HepG2 (cell line): ENCODE measurements around the gene ANO6. TPM values are rescaled to one million over a fixed set of nuclear protein-coding genes. Genes with fewer than 3 reads are reported as not detected.

Experiments
- ATAC-seq: fragments of 200-7000 bp; cut with Tn5 transposase; 3 replicates; pipeline ENCODE4 v1.9.1; 2020; ENCODE audit warnings: mild to moderate bottlenecking, moderate library complexity
- BruUV-seq: library from RNA; stranded (reverse); fragments of 400-500 nt; replicated peaks from 2 replicates; lab custom pipeline; 2021; lab: Mats Ljungman, UMichigan
- CTCF ChIA-PET: fragments of 300-600 bp; formaldehyde crosslinking; extraction: SDS; loops from one replicate; lab custom pipeline; 2021; ENCODE audit warnings: low total read pairs, inconsistent platforms, low intra/inter-chr PET ratio; lab: Yijun Ruan, JAX
- POLR2A ChIA-PET: fragments of 350-600 bp; sonication (Branson Sonifier 250); formaldehyde crosslinking; loops from one replicate; lab custom pipeline; 2020; ENCODE audit warnings: antibody characterized with exemption, inconsistent platforms; lab: Yijun Ruan, JAX
- DNase-seq: peaks from one replicate; pipeline ENCODE4 v3.0.0-alpha.2; 2015; ENCODE audit warnings: low spot score
- FAIRE-seq: peaks from 3 replicates; lab custom pipeline; 2011; peaks lifted over from hg19 to GRCh38; lab: Jason Lieb, UNC
- H2AFZ ChIP-seq: one replicate; pipeline ENCODE4 v1.6.1; 2011; ENCODE audit warnings: low read length, inconsistent platforms
- H3K27ac ChIP-seq: fragments of 300-600 bp; 3 replicates; pipeline ENCODE4 v1.8.0; 2011; ENCODE audit warnings: mixed run types, mild to moderate bottlenecking, mixed read lengths, low read length, inconsistent platforms; ENCODE audit not compliant: insufficient read depth; ENCODE audit errors: extremely low read length
- H3K27me3 ChIP-seq, 2 experiments: fragments of 200-600 bp in 1 of 2; 2 replicates in 1 of 2; 3 replicates in 1 of 2; pipeline versions ENCODE4 v1.6.0 to v1.8.0; 2011; ENCODE audit warnings: low read length in 2 of 2, mild to moderate bottlenecking in 2 of 2, moderate library complexity in 2 of 2, inconsistent platforms in 1 of 2; ENCODE audit not compliant: insufficient read depth in 2 of 2, control insufficient read depth in 1 of 2
- H3K36me3 ChIP-seq, 2 experiments: fragments of 200-600 bp in 1 of 2; replicated peaks in 1 of 2; 2 replicates in 1 of 2; 3 replicates in 1 of 2; pipeline versions ENCODE4 v1.5.1 to v1.8.0; 2011; ENCODE audit warnings: low read length in 2 of 2, inconsistent platforms in 1 of 2; ENCODE audit not compliant: insufficient read depth in 2 of 2, control insufficient read depth in 1 of 2
- H3K4me1 ChIP-seq: 2 replicates; pipeline ENCODE4 v1.5.1; 2012; ENCODE audit warnings: low read length, inconsistent platforms; ENCODE audit not compliant: insufficient read depth
- H3K4me2 ChIP-seq: 2 replicates; pipeline ENCODE4 v1.6.0; 2011; ENCODE audit warnings: low read depth, low read length, inconsistent platforms
- H3K4me3 ChIP-seq, 3 experiments: fragments of 200-600 bp in 1 of 3; sonication (generic), shearing (Covaris generic) in 1 of 3; replicated peaks in 1 of 3; 2 replicates each; pipeline ENCODE4 v1.5.1; 2011 to 2016; ENCODE audit warnings: low read length in 3 of 3, inconsistent platforms in 2 of 3, low read depth in 2 of 3, mild to moderate bottlenecking in 2 of 3, control low read depth in 1 of 3, mixed read lengths in 1 of 3; ENCODE audit not compliant: insufficient read depth in 1 of 3
- H3K79me2 ChIP-seq: one replicate; pipeline ENCODE4 v1.6.1; 2011; ENCODE audit warnings: low read length, inconsistent platforms; ENCODE audit not compliant: insufficient read depth
- H3K9ac ChIP-seq: 2 replicates; pipeline ENCODE4 v1.6.0; 2011; ENCODE audit warnings: mild to moderate bottlenecking, low read depth, low read length, inconsistent platforms; ENCODE audit not compliant: insufficient read depth
- H3K9me3 ChIP-seq: 2 replicates; pipeline ENCODE4 v1.5.1; 2012; ENCODE audit warnings: mild to moderate bottlenecking, low read length
- H4K20me1 ChIP-seq: 2 replicates; pipeline ENCODE4 v1.6.0; 2011; ENCODE audit warnings: inconsistent platforms, mild to moderate bottlenecking, low read length, moderate library complexity; ENCODE audit not compliant: insufficient read depth
- ARNT2 ChIP-seq: sonication (generic); formaldehyde crosslinking; IDR thresholded peaks from 2 replicates; pipeline ENCODE4 v1.8.0; 2022; ENCODE audit warnings: mild to moderate bottlenecking, low read depth, missing genetic modification reagents, moderate library complexity
- CBX5 ChIP-seq: sonication (generic); formaldehyde crosslinking; IDR thresholded peaks from 2 replicates; pipeline ENCODE4 v1.4.0; 2020; ENCODE audit warnings: missing genetic modification reagents, borderline replicate concordance
- DMTF1 ChIP-seq: sonication (generic); formaldehyde crosslinking; IDR thresholded peaks from 2 replicates; pipeline ENCODE4 v1.4.0; 2020; ENCODE audit warnings: mild to moderate bottlenecking, missing genetic modification reagents
- HMGXB4 ChIP-seq, 2 experiments: sonication (generic) in 1 of 2; formaldehyde crosslinking in 1 of 2; IDR thresholded peaks; 2 replicates each; pipeline versions ENCODE4 v1.4.0 to v1.6.1; 2018 to 2020; ENCODE audit warnings: missing genetic modification reagents in 2 of 2, borderline replicate concordance in 1 of 2, low read depth in 1 of 2, mild to moderate bottlenecking in 1 of 2, missing biosample characterization in 1 of 2
- KDM2A ChIP-seq: sonication (generic); formaldehyde crosslinking; IDR thresholded peaks from 2 replicates; pipeline ENCODE4 v1.4.0; 2020; ENCODE audit warnings: low read depth, missing genetic modification reagents, borderline replicate concordance
- MED1 ChIP-seq: sonication (generic); formaldehyde crosslinking; IDR thresholded peaks from 2 replicates; pipeline ENCODE4 v1.4.0; 2020; ENCODE audit warnings: missing genetic modification reagents
- NCOA5 ChIP-seq: sonication (generic); formaldehyde crosslinking; IDR thresholded peaks from 2 replicates; pipeline ENCODE4 v1.4.0; 2020; ENCODE audit warnings: missing genetic modification reagents
- PBX3 ChIP-seq: sonication (generic); formaldehyde crosslinking; IDR thresholded peaks from 2 replicates; pipeline ENCODE4 v1.8.1; 2023; ENCODE audit warnings: missing genetic modification reagents, inconsistent platforms, borderline replicate concordance
- RELA ChIP-seq: sonication (generic); formaldehyde crosslinking; IDR thresholded peaks from 2 replicates; pipeline ENCODE4 v1.4.0; 2020; ENCODE audit warnings: missing genetic modification reagents
- ZNF180 ChIP-seq: sonication (generic); formaldehyde crosslinking; IDR thresholded peaks from 2 replicates; pipeline ENCODE4 v1.4.0; 2020; ENCODE audit warnings: low read depth, missing genetic modification reagents, borderline replicate concordance
- ZNF383 ChIP-seq: sonication (generic); formaldehyde crosslinking; IDR thresholded peaks from 2 replicates; pipeline ENCODE4 v1.4.0; 2020; ENCODE audit warnings: missing genetic modification reagents, mild to moderate bottlenecking, borderline replicate concordance
- ZNF501 ChIP-seq: sonication (generic); formaldehyde crosslinking; IDR thresholded peaks from 2 replicates; pipeline ENCODE4 v1.5.1; 2020; ENCODE audit warnings: mild to moderate bottlenecking, moderate library complexity, missing genetic modification reagents
- ZNF557 ChIP-seq: sonication (generic); formaldehyde crosslinking; IDR thresholded peaks from 2 replicates; pipeline ENCODE4 v1.4.0; 2020; ENCODE audit warnings: missing genetic modification reagents
- WGBS: methylation state at CpG from one replicate; pipeline ENCODE4 v1.1.6; 2017; ENCODE audit warnings: low lambda C conversion rate; 5-methylcytosine and 5-hydroxymethylcytosine counted together
- in situ Hi-C: cut with HindIII; loops from 2 replicates; pipeline ENCODE4 v1.10.0; 2017; ENCODE audit warnings: low pct_unique_long_range_greater_than_20kb; ENCODE audit not compliant: extremely low pct_ligation_motif_present
- intact Hi-C: fragments of 100-400 bp; cut with micrococcal nuclease; formaldehyde crosslinking; loops from one replicate; pipeline ENCODE4 v1.10.0; 2022; ENCODE audit not compliant: unreplicated experiment
- polyA plus RNA-seq, 8 experiments: library from polyadenylated mRNA; depleted of rRNA in 3 of 8; stranded (reverse) in 7 of 8; unstranded in 1 of 8; fragments of >200 nt; fragmentation: Illumina TruSeq in 4 of 8; extraction: Trizol in 4 of 8; gene quantifications; 2 replicates each; pipeline versions ENCODE4 v1.2.1 to v1.2.3, GENCODE V29; 2011 to 2016; ENCODE audit warnings: low read depth in 4 of 8, missing spikeins in 1 of 8, mixed read lengths in 1 of 8; ENCODE audit not compliant: insufficient read depth in 1 of 8
- total RNA-seq, 5 experiments: library from RNA; depleted of rRNA; stranded (reverse); fragments of >200 nt; fragmentation: Illumina TruSeq; extraction: Trizol; gene quantifications; 2 replicates each; pipeline ENCODE4 v1.2.3, GENCODE V29; 2016; ENCODE audit warnings: low read depth in 1 of 5
- TF ChIP-seq, protein P1 (sequence below): sonication (generic); formaldehyde crosslinking; IDR thresholded peaks from 2 replicates; pipeline ENCODE4 v1.4.0; 2020; ENCODE audit warnings: missing genetic modification reagents, borderline replicate concordance

The ANO6 gene
- total and polyA plus RNA-seq, 2 of the 13 experiments (the other 11 are each of a cell fraction or from before 2014, with no cell fraction given): 37.8 to 57.1 TPM

DNA sequence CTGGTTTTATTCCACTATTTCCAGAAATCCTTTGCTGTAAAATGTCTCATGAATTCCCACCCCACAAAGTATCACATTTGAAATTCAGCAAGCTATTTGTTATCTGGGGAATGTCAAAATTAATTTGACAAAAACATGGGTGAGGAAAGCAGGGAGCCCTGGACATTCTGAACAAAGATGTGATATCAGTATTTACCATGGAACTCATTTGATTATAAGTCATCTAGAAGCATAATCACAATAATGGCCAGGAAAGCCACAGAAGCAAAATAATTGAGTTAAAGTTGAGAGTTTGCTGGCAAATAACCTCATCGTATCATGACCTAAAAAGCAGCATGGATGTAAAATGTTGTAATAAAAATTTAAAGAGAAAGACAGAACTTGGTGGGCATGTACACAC, 96.1 kb downstream of the ANO6 start:
- Histone ChIP-seq H3K4me3 (no peak overlapping the region), H3K27ac (no peak overlapping the region), H3K79me2 (no peaks in the 10 kb centered on the region), H3K36me3 (peaks cover 2 to 5% of the 10 kb centered on the region in 2 experiments; a peak in 3 of 5 replicates), H3K9ac (no peak overlapping the region), H3K27me3 (no peaks in the 10 kb centered on the region), H4K20me1 (no peaks in the 10 kb centered on the region), H3K4me1 (no peaks in the 10 kb centered on the region), H3K4me2 (no peak overlapping the region), H3K9me3 (no peaks in the 10 kb centered on the region), H2AFZ (no peak overlapping the region)
- TF ChIP-seq ZNF180 (CRISPR knock-in tag) (no peak), DMTF1 (CRISPR knock-in tag) (no peak), ZNF557 (CRISPR knock-in tag) (no peak), HMGXB4 (CRISPR knock-in tag; IDR thresholded peaks at IDR 0.05; ENCODE audit: borderline replicate concordance in 1 of 2, low read depth in 1 of 2) (no peak), RELA (CRISPR knock-in tag) (no peak), CBX5 (CRISPR knock-in tag) (no peak), ARNT2 (CRISPR knock-in tag) (no peak), NCOA5 (CRISPR knock-in tag) (no peak), KDM2A (CRISPR knock-in tag) (no peak), ZNF501 (no peak), PBX3 (CRISPR knock-in tag) (no peak), MED1 (CRISPR knock-in tag) (no peak), ZNF383 (CRISPR knock-in tag) (no peak)
- TF ChIP-seq, protein P1, sequence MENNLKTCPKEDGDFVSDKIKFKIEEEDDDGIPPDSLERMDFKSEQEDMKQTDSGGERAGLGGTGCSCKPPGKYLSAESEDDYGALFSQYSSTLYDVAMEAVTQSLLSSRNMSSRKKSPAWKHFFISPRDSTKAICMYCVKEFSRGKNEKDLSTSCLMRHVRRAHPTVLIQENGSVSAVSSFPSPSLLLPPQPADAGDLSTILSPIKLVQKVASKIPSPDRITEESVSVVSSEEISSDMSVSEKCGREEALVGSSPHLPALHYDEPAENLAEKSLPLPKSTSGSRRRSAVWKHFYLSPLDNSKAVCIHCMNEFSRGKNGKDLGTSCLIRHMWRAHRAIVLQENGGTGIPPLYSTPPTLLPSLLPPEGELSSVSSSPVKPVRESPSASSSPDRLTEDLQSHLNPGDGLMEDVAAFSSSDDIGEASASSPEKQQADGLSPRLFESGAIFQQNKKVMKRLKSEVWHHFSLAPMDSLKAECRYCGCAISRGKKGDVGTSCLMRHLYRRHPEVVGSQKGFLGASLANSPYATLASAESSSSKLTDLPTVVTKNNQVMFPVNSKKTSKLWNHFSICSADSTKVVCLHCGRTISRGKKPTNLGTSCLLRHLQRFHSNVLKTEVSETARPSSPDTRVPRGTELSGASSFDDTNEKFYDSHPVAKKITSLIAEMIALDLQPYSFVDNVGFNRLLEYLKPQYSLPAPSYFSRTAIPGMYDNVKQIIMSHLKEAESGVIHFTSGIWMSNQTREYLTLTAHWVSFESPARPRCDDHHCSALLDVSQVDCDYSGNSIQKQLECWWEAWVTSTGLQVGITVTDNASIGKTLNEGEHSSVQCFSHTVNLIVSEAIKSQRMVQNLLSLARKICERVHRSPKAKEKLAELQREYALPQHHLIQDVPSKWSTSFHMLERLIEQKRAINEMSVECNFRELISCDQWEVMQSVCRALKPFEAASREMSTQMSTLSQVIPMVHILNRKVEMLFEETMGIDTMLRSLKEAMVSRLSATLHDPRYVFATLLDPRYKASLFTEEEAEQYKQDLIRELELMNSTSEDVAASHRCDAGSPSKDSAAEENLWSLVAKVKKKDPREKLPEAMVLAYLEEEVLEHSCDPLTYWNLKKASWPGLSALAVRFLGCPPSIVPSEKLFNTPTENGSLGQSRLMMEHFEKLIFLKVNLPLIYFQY (CRISPR knock-in tag): no peak
- ATAC-seq: no peak
- DNase-seq: no peak
- intact Hi-C loops: no loop called here
- 98% methylated on average over 1 of the region's 1 CpG for WGBS
- BruUV-seq: no TSS peak
- in situ Hi-C loops: no loop called here
- CTCF ChIA-PET: no interaction called here
- FAIRE-seq: no peak
- POLR2A ChIA-PET: no interaction called here
